ENCODE measurements around the gene MYEOV.

- no peak for TF ChIP-seq POLR2A (IDR thresholded peaks at IDR 0.05; ENCODE audit: low read depth, low read length)
- no peak for TF ChIP-seq CTCF (IDR thresholded peaks at IDR 0.05 in 2 of 3, conservative IDR thresholded peaks at IDR 0.05 in 1 of 3; ENCODE audit: control insufficient read depth in 2 of 3, extremely low read depth in 1 of 3, insufficient read depth in 1 of 3, low read depth in 3 of 3, low read length in 3 of 3)
- no peak for TF ChIP-seq TBL1XR1 (IDR thresholded peaks at IDR 0.05; ENCODE audit: low read depth, low read length)
- TF ChIP-seq, protein P1, sequence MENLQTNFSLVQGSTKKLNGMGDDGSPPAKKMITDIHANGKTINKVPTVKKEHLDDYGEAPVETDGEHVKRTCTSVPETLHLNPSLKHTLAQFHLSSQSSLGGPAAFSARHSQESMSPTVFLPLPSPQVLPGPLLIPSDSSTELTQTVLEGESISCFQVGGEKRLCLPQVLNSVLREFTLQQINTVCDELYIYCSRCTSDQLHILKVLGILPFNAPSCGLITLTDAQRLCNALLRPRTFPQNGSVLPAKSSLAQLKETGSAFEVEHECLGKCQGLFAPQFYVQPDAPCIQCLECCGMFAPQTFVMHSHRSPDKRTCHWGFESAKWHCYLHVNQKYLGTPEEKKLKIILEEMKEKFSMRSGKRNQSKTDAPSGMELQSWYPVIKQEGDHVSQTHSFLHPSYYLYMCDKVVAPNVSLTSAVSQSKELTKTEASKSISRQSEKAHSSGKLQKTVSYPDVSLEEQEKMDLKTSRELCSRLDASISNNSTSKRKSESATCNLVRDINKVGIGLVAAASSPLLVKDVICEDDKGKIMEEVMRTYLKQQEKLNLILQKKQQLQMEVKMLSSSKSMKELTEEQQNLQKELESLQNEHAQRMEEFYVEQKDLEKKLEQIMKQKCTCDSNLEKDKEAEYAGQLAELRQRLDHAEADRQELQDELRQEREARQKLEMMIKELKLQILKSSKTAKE (IDR thresholded peaks at IDR 0.05; ENCODE audit: low read depth, poor library complexity, severe bottlenecking), result no peak
These were observed 12.1 kb downstream of the MYEOV start for GRCh38 chr11:69305885-69306540.
